Activated CD4-positive, CD25-positive, alpha-beta regulatory T cell treated with anti-CD3 and anti-CD28 coated beads, Interleukin-2, amount 50 U/mL, for 16 hours (primary cell): ENCODE results near the gene DENND1C.
"Not testable (repeated sequence)": the region's sequence is repeated elsewhere in the genome, so short reads cannot be mapped to it uniquely, and the experiment has no call there.

Experiments
- DNase-seq: peaks from one replicate; pipeline ENCODE4 v3.0.0-alpha.2; 2020; ENCODE audit warnings: low read depth, low spot score

Gene DENND1C

GRCh38 chr19:6509118-6509971 lies 27.8 kb upstream of the DENND1C start:
- no peak for DNase-seq

GRCh38 chr19:6508028-6508771 lies 26.6 kb upstream of the DENND1C start:
- DNase-seq, result not testable (repeated sequence)

GRCh38 chr19:6503407-6504201 lies 22.0 kb upstream of the DENND1C start:
- DNase-seq, result no peak

GRCh38 chr19:6501740-6502648 lies 20.4 kb upstream of the DENND1C start, which contains the start of gene TUBB4A:
TSS of gene TUBB4A (minus strand) at chr19:6502309. CDS start at chr19:6502212, 97 bp downstream.
- DNase-seq, result no peak

- DNase-seq, result no peak
These were observed 19.5 kb upstream of the DENND1C start for GRCh38 chr19:6500837-6501739.

GRCh38 chr19:6499052-6499790 lies 17.6 kb upstream of the DENND1C start:
- DNase-seq, result no peak

GRCh38 chr19:6498294-6499036 lies 16.9 kb upstream of the DENND1C start:
- no peak for DNase-seq

GRCh38 chr19:6495947-6496346 lies 14.4 kb upstream of the DENND1C start:
- no peak for DNase-seq

- no peak for DNase-seq
These were observed 12.9 kb upstream of the DENND1C start for GRCh38 chr19:6494438-6495036.

- DNase-seq, result no peak
These were observed 10.4 kb upstream of the DENND1C start for GRCh38 chr19:6491802-6492592.

GRCh38 chr19:6490134-6490533 lies 8.5 kb upstream of the DENND1C start:
- no peak for DNase-seq

GRCh38 chr19:6489278-6490061 lies 7.9 kb upstream of the DENND1C start:
- no peak for DNase-seq

GRCh38 chr19:6484831-6485230 lies 3.2 kb upstream of the DENND1C start:
- no peak for DNase-seq

- no peak for DNase-seq
These were observed 2.6 kb upstream of the DENND1C start for GRCh38 chr19:6484230-6484629.

- no peak for DNase-seq
These were observed 1.6 kb upstream of the DENND1C start for GRCh38 chr19:6483235-6483634.

GRCh38 chr19:6482343-6482686 lies 728 bp upstream of the DENND1C start:
- DNase-seq, result no peak
